Testis (tissue), 3 donors: ENCODE measurements around the gene C10orf67. TPM values are rescaled to one million over a fixed set of nuclear protein-coding genes. Genes with fewer than 3 reads are reported as not detected.

Experiments
- DNase-seq: peaks from one replicate; pipeline ENCODE4 v3.0.0-alpha.2; 2019
- H3K27ac ChIP-seq, 2 donors: fragments of 200-600 bp; sonication (generic); one replicate each; pipeline ENCODE4 v1.5.1; 2019
- H3K27me3 ChIP-seq: fragments of 200-600 bp; sonication (generic); one replicate; pipeline ENCODE4 v1.5.1; 2019
- H3K36me3 ChIP-seq: fragments of 200-600 bp; sonication (generic); one replicate; pipeline ENCODE4 v1.5.1; 2017; ENCODE audit warnings: low read depth; ENCODE audit errors: missing control alignments
- H3K4me1 ChIP-seq: fragments of 200-600 bp; sonication (generic); one replicate; pipeline ENCODE4 v1.5.1; 2019
- H3K4me3 ChIP-seq, 2 donors: fragments of 200-600 bp; sonication (generic); one replicate each; pipeline ENCODE4 v1.5.1; 2017 to 2019
- H3K9me3 ChIP-seq: fragments of 200-600 bp; sonication (generic); one replicate; pipeline ENCODE4 v1.5.1; 2017
- POLR2A ChIP-seq: fragments of 450-650 bp; IDR thresholded peaks from one replicate; pipeline ENCODE4 v1.6.1; 2017; ENCODE audit warnings: antibody characterized with exemption, mild to moderate bottlenecking, moderate library complexity
- WGBS, 2 donors: methylation state at CpG; one replicate each; pipeline ENCODE4 v1.1.5; 2018; 5-methylcytosine and 5-hydroxymethylcytosine counted together
- intact Hi-C: fragments of 100-400 bp; cut with DNase I; formaldehyde crosslinking; loops from one replicate; pipeline ENCODE4 v1.15.1; 2023; ENCODE audit warnings: low total_unique reads
- polyA plus RNA-seq: library from polyadenylated mRNA; stranded (reverse); fragments of 350-450 nt; fragmentation: Illumina TruSeq; extraction: RNeasy Lipid Tissue Mini Kit (QIAGEN cat#74804); gene quantifications from one replicate; pipeline ENCODE4 v1.2.3, GENCODE V29; 2014; ENCODE audit warnings: low read depth, low replicate concordance; ENCODE audit not compliant: insufficient read depth
- total RNA-seq, 2 donors: library from RNA; depleted of rRNA; stranded (reverse); fragments of >200 nt; gene quantifications; one replicate each; pipeline ENCODE4 v1.2.3, GENCODE V29; 2016
- TF ChIP-seq, protein P1 (sequence below), 3 experiments: fragments of 450-650 bp in 2 of 3; fragments of 200-600 bp in 1 of 3; sonication (generic) in 1 of 3; IDR thresholded peaks; one replicate each; pipeline ENCODE4 v1.5.1; 2016 to 2019; ENCODE audit warnings: antibody characterized with exemption in 3 of 3, mild to moderate bottlenecking in 2 of 3, moderate library complexity in 1 of 3

Gene C10orf67
- total and polyA plus RNA-seq, 3 donors from 2014 or later: 3.0 to 11.1 (median 7.1) TPM

DNA sequence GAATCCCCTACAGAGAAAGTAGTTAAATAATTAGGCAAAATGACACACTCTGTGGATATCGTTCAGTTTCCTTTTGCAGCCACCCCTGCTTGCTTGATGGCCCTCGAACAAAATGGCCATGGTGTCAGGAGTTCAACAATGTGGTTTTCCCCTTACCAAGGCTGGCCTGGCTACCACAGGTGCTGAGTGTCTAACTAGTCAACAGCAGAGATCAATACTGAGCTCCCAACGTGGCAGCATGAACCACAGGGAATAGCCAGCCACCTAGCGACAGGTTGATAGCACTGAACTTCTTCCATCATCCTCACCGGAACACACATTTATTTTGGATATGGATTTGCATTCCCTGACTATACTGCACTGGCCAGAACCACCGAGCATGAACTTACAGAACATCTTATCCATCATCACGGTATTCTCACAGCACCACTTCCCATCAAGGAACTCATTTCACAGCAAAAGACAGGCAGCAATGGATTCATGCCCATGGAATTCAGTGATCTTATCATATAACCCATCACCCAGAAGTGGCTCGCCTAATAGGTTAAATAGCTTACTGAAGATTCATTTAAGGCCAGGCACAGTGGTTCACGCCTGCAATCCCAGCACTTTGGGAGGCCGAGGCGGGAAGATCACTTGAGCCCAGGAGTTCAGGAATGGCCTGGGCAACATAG is 6.3 kb downstream of the C10orf67 start:
- WGBS, 2 donors: 81 to 83% methylated on average over 11 of the region's 11 CpGs
- TF ChIP-seq POLR2A: no peak
- TF ChIP-seq, protein P1, sequence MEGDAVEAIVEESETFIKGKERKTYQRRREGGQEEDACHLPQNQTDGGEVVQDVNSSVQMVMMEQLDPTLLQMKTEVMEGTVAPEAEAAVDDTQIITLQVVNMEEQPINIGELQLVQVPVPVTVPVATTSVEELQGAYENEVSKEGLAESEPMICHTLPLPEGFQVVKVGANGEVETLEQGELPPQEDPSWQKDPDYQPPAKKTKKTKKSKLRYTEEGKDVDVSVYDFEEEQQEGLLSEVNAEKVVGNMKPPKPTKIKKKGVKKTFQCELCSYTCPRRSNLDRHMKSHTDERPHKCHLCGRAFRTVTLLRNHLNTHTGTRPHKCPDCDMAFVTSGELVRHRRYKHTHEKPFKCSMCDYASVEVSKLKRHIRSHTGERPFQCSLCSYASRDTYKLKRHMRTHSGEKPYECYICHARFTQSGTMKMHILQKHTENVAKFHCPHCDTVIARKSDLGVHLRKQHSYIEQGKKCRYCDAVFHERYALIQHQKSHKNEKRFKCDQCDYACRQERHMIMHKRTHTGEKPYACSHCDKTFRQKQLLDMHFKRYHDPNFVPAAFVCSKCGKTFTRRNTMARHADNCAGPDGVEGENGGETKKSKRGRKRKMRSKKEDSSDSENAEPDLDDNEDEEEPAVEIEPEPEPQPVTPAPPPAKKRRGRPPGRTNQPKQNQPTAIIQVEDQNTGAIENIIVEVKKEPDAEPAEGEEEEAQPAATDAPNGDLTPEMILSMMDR (IDR thresholded peaks at IDR 0.05): no peak
- Histone ChIP-seq H3K27me3 (no peaks in the 10 kb centered on the region), H3K4me3 (no peak overlapping the region), H3K27ac (no peak overlapping the region), H3K4me1 (no peaks in the 10 kb centered on the region), H3K9me3 (no peaks in the 10 kb centered on the region), H3K36me3 (no peaks in the 10 kb centered on the region)
- intact Hi-C loops: no loop called here
- DNase-seq: no peak

DNA sequence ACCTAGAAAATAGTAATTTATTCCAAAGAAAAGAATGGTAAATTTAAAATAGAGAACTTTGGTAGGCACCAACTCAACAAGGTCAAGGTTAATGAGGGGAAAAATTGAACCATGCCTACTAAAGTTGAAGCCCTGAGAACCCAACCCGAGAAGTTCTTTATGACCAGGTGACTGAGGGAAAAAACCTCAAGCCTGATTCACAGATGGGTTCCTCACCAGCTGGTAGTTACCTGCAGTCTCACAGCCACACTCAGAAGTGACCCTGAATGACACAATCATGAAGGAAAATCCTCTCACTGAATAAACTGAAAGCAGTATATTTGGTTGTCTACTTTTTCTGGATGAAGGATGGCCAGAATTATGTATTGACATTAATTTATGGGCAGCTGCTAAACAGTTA is 7.0 kb downstream of the C10orf67 start:
- TF ChIP-seq, protein P1 (IDR thresholded peaks at IDR 0.05): no peak
- no peak for TF ChIP-seq POLR2A

DNA sequence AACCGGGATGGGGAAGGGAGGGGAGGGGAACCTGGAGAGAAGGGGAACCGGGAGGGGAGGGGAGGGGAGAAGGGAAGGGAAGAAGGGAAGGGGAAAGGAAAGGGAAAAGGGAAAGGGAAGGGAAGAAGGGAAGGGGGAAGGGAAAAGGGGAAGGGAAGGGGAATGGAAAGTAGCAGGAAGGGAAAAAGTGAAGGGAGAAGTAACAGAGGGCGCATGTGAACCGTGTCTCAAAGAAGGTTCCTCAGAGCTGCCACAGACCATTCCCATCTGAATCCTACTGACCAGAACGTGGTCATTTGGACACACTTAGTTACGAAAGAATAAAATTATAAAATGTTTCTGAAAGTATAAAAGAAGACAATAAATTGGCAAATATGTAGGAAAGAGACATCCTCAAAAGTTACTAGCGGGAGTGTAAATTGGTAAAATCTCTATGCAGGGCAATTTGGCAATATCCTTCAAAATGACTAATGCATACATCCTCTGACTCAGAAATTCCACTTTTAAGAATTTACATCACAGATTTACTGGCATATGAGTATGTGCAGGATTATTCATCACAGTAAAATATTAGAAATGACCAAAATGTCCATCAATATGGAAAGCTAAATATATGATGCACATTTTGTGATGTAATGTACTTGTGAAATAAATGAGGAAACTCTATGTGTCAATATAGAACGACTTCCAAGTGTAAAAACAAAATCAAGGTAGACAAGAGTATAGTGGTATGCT is 12.9 kb downstream of the C10orf67 start:
- H3K27ac ChIP-seq: no peak overlapping the region
- no peak overlapping the region for H3K4me3 ChIP-seq
- no peaks in the 10 kb centered on the region for H3K27me3 ChIP-seq
- no peaks in the 10 kb centered on the region for H3K4me1 ChIP-seq
- intact Hi-C loops: no loop called here
- DNase-seq: no peak
- no peaks in the 10 kb centered on the region for H3K36me3 ChIP-seq
- WGBS, 2 donors: 58 to 79% methylated on average over 7 to 8 of the region's 8 CpGs
- no peaks in the 10 kb centered on the region for H3K9me3 ChIP-seq
- TF ChIP-seq, protein P1 (IDR thresholded peaks at IDR 0.05): no peak
- TF ChIP-seq POLR2A: no peak

More for the DNA sequence above, 7.0 kb downstream of the C10orf67 start:
- no peaks in the 10 kb centered on the region for H3K36me3 ChIP-seq
- H3K27ac ChIP-seq: no peak overlapping the region
- no peaks in the 10 kb centered on the region for H3K9me3 ChIP-seq
- 81 to 83% methylated on average over 1 of the region's 1 CpG for WGBS, 2 donors
- no peaks in the 10 kb centered on the region for H3K27me3 ChIP-seq
- intact Hi-C loops: no loop called here
- no peaks in the 10 kb centered on the region for H3K4me1 ChIP-seq
- H3K4me3 ChIP-seq: no peak overlapping the region
- DNase-seq: no peak

DNA sequence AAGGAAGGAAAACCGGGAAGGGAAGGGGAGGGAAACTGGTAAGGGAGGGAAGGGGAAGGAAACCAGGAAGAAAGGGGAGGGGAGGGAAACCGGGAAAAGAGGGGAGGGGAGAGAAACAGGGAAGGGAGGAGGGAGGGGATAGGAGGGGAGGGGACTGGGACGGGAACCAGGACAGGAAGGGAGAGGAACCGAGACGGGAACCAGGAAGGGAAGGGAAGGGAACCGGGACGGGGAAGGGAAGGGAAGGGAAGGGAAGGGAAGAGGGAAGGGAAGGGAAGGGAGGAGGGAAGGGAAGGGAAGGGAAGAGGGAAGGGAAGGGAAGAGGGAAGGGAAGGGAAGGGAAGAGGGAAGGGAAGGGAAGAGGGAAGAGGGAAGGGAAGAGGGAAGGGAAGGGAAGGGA is 13.6 kb downstream of the C10orf67 start:
- DNase-seq: no peak
- 51 to 71% methylated on average over 7 of the region's 7 CpGs for WGBS, 2 donors
- Histone ChIP-seq H3K9me3 (no peaks in the 10 kb centered on the region), H3K4me1 (no peaks in the 10 kb centered on the region), H3K27ac (no peak overlapping the region), H3K27me3 (no peaks in the 10 kb centered on the region), H3K36me3 (no peaks in the 10 kb centered on the region), H3K4me3 (no peak overlapping the region)
- no peak for TF ChIP-seq POLR2A
- TF ChIP-seq, protein P1 (IDR thresholded peaks at IDR 0.05): no peak
- intact Hi-C loops: no loop called here
